ENCODE measurements around the gene CD300LB. TPM values are rescaled to one million over a fixed set of nuclear protein-coding genes. Genes with fewer than 3 reads are reported as not detected.

Gene CD300LB
- polyA plus RNA-seq (not detected in 3 replicates), polyA minus RNA-seq (not detected in 3 replicates)
- polyA plus RNA-seq (2011; ENCODE audit: low read depth): not detected
- not detected in 2 replicates for polyA plus RNA-seq (2011; cell fraction: cytosol; rRNA removed)
- polyA plus RNA-seq (2011; cell fraction: nucleus; rRNA removed): not detected in 2 replicates
- not detected in 2 replicates for polyA plus RNA-seq (2012; ENCODE audit: low replicate concordance)
- polyA minus RNA-seq (2011; cell fraction: cytosol; rRNA and poly(A)+ RNA removed): not detected
- polyA minus RNA-seq (2011; cell fraction: nucleus; rRNA and poly(A)+ RNA removed): not detected in 2 replicates

DNA sequence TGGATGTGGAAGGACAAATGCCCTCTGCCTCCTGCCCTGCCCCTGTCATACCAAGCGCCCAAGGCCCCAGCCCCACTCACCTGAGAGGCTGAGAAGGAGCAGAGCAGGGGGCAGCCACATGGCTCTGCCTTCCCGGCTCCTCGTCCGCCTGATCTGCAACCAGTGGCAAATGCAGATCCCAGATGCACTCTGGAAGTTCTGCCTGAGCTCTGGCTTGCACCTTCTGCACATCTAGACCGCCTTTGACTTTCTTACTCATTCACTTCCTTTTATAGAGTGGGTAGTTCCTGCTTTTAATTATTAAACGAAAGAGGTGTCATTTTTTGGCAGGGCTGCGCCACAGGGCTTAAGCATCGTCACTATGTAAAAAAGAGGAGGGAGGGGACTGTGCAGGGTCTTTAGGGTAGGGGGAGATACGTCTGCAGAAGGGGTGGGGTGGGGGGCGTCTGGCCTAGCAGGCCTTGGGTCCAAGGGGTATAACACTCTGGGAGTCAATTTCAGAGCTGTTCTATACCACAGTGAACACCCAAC is at the start of gene CD300LB:
TSS of gene CD300LB (minus strand) at position 245 of the 531 bp plus-strand sequence. CDS start at position 120, 125 bp downstream.
- dilution Hi-C loops (cut with MboI; ENCODE audit: extremely low pct_ligation_motif_present, low sequenced_read_pairs): no loop called here
- H2AFZ ChIP-seq (ENCODE audit: control insufficient read depth, low read length): no peak within 1 kb of the TSS
- H3K9me3 ChIP-seq (ENCODE audit: control insufficient read depth, low read depth, low read length): no peaks in the 10 kb centered on the region
- H3K27me3 ChIP-seq (ENCODE audit: control insufficient read depth, extremely low read depth, insufficient read depth, low read length): no peaks in the 10 kb centered on the region
- DNase-seq (ENCODE audit: low read depth, low spot score) (no peak), FAIRE-seq (no peak)
- H3K4me3 ChIP-seq (ENCODE audit: control insufficient read depth in 2 of 3, extremely low read depth in 1 of 3, insufficient read depth in 2 of 3, low read depth in 1 of 3, low read length in 3 of 3): no peak within 1 kb of the TSS
- H3K36me3 ChIP-seq (ENCODE audit: control insufficient read depth in 2 of 2, extremely low read depth in 1 of 2, insufficient read depth in 2 of 2, low read length in 2 of 2): no peaks in the 10 kb centered on the region
- no peak for TF ChIP-seq EZH2 (IDR thresholded peaks at IDR 0.05; ENCODE audit: low read length)
- TF ChIP-seq, protein P1, sequence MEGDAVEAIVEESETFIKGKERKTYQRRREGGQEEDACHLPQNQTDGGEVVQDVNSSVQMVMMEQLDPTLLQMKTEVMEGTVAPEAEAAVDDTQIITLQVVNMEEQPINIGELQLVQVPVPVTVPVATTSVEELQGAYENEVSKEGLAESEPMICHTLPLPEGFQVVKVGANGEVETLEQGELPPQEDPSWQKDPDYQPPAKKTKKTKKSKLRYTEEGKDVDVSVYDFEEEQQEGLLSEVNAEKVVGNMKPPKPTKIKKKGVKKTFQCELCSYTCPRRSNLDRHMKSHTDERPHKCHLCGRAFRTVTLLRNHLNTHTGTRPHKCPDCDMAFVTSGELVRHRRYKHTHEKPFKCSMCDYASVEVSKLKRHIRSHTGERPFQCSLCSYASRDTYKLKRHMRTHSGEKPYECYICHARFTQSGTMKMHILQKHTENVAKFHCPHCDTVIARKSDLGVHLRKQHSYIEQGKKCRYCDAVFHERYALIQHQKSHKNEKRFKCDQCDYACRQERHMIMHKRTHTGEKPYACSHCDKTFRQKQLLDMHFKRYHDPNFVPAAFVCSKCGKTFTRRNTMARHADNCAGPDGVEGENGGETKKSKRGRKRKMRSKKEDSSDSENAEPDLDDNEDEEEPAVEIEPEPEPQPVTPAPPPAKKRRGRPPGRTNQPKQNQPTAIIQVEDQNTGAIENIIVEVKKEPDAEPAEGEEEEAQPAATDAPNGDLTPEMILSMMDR (optimal IDR thresholded peaks at IDR 0.05 in 1 of 3, IDR thresholded peaks at IDR 0.05 in 1 of 3, conservative IDR thresholded peaks at IDR 0.05 in 1 of 3; ENCODE audit: extremely low read depth in 1 of 3, insufficient read depth in 2 of 3, low read length in 3 of 3): no peak
- no peak within 1 kb of the TSS for H3K27ac ChIP-seq (ENCODE audit: control insufficient read depth, insufficient read depth, low read length)
- no peaks in the 10 kb centered on the region for H3K79me2 ChIP-seq (ENCODE audit: control insufficient read depth, insufficient read depth, low read length)
- H3K4me2 ChIP-seq (ENCODE audit: control insufficient read depth, extremely low read depth, insufficient read depth, low read depth, low read length): no peak within 1 kb of the TSS
- H4K20me1 ChIP-seq (ENCODE audit: control insufficient read depth, extremely low read depth, insufficient read depth, low read length): no peaks in the 10 kb centered on the region
- H3K9me1 ChIP-seq (ENCODE audit: control insufficient read depth, extremely low read depth, insufficient read depth, low read length): no peaks in the 10 kb centered on the region
- no peaks in the 10 kb centered on the region for H3K4me1 ChIP-seq (ENCODE audit: control insufficient read depth, extremely low read depth, insufficient read depth, low read length)
- H3K9ac ChIP-seq (ENCODE audit: control insufficient read depth, extremely low read depth, insufficient read depth, low read length): no peak within 1 kb of the TSS

DNA sequence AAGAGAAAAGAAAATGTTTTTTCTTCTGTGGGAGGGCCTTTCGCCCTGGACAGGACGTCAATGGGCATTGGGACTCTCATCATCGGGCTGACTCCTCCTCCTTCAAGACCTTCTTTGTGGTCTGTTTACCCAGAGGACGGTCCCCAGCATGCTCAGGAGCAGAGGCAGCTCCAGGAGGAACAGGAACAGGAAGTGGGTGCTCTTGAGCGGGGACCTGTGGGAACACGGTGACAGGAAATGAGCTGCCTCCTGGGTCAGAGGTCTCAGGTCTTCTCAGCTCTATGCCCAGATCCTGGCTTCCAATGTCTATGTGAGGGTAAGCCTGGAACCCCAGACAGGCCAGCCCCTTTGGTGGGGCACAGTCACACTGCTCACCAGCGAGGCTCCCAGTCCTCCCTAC is 48.6 kb upstream of the CD300LB start:
- TF ChIP-seq, protein P1 (optimal IDR thresholded peaks at IDR 0.05 in 1 of 3, IDR thresholded peaks at IDR 0.05 in 1 of 3, conservative IDR thresholded peaks at IDR 0.05 in 1 of 3; ENCODE audit: extremely low read depth in 1 of 3, insufficient read depth in 2 of 3, low read length in 3 of 3): no peak
- TF ChIP-seq EZH2 (IDR thresholded peaks at IDR 0.05; ENCODE audit: low read length): no peak
- Histone ChIP-seq H3K27me3 (ENCODE audit: control insufficient read depth, extremely low read depth, insufficient read depth, low read length) (peaks cover 5% of the 10 kb centered on the region), H3K79me2 (ENCODE audit: control insufficient read depth, insufficient read depth, low read length) (no peaks in the 10 kb centered on the region), H3K9me1 (ENCODE audit: control insufficient read depth, extremely low read depth, insufficient read depth, low read length) (no peaks in the 10 kb centered on the region), H3K4me2 (ENCODE audit: control insufficient read depth, extremely low read depth, insufficient read depth, low read depth, low read length) (no peak overlapping the region), H3K4me1 (ENCODE audit: control insufficient read depth, extremely low read depth, insufficient read depth, low read length) (no peaks in the 10 kb centered on the region), H3K36me3 (ENCODE audit: control insufficient read depth in 2 of 2, extremely low read depth in 1 of 2, insufficient read depth in 2 of 2, low read length in 2 of 2) (no peaks in the 10 kb centered on the region), H2AFZ (ENCODE audit: control insufficient read depth, low read length) (no peak overlapping the region), H4K20me1 (ENCODE audit: control insufficient read depth, extremely low read depth, insufficient read depth, low read length) (no peaks in the 10 kb centered on the region), H3K27ac (ENCODE audit: control insufficient read depth, insufficient read depth, low read length) (no peak overlapping the region), H3K4me3 (ENCODE audit: control insufficient read depth in 2 of 3, extremely low read depth in 1 of 3, insufficient read depth in 2 of 3, low read depth in 1 of 3, low read length in 3 of 3) (no peak overlapping the region), H3K9ac (ENCODE audit: control insufficient read depth, extremely low read depth, insufficient read depth, low read length) (no peak overlapping the region), H3K9me3 (ENCODE audit: control insufficient read depth, low read depth, low read length) (peaks cover 4% of the 10 kb centered on the region)
- dilution Hi-C loops (cut with MboI; ENCODE audit: extremely low pct_ligation_motif_present, low sequenced_read_pairs): no loop called here
- DNase-seq (ENCODE audit: low read depth, low spot score) (no peak), FAIRE-seq (no peak)

Measured in keratinocyte (primary cell).